GM19463 (cell line): ENCODE measurements around the gene PEF1.
A peak's percentile ranks its signal among the peaks of the same experiment; 100 is the strongest.

ENCODE experiments used
- ATAC-seq: cut with Tn5 transposase; IDR thresholded peaks from one replicate; pipeline ENCODE4 v1.9.1; 2021; ENCODE audit warnings: mild to moderate bottlenecking, moderate library complexity; ENCODE audit not compliant: unreplicated experiment

The PEF1 gene, protein sequence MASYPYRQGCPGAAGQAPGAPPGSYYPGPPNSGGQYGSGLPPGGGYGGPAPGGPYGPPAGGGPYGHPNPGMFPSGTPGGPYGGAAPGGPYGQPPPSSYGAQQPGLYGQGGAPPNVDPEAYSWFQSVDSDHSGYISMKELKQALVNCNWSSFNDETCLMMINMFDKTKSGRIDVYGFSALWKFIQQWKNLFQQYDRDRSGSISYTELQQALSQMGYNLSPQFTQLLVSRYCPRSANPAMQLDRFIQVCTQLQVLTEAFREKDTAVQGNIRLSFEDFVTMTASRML

DNA sequence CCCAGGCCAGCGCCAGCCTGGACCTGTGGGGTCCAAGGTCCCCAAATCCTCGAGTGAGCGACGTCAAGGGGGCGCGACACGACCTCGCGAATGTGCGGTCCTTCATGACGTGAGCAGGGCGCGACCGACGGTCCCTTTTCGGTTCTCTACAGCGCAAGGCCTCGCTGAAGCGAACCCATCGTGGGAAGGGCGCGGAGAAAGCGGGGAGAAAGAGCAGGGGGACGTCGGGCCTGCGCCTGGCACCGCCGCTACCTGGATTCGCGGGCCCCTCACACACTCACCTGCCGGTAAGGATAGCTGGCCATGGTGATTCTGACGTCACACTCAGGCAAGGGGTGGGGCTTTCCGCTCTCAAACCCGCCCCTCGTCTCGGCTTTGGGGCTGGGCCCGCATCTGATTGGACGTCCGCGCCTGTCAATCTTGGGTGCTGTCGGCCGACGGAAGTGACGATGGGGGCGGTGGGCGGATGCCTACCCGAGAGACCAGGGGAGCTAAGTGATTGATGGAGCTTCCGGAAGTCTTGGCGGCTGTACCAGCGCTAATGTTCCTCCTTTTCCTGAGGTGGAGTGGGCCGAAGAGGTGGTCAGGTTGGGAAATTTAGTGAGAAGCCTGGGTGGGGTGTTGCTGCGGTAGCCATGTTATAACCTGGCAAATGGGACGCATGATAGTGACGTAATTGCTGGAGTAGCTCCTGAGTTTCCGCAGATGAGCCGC is at the start of gene PEF1:
Gene PEF1, minus strand, starts transcription at position 317 of the 714 bp plus-strand sequence. Its CDS starts 12 bp downstream, at position 305.
- peak; percentile 89 for ATAC-seq

DNA sequence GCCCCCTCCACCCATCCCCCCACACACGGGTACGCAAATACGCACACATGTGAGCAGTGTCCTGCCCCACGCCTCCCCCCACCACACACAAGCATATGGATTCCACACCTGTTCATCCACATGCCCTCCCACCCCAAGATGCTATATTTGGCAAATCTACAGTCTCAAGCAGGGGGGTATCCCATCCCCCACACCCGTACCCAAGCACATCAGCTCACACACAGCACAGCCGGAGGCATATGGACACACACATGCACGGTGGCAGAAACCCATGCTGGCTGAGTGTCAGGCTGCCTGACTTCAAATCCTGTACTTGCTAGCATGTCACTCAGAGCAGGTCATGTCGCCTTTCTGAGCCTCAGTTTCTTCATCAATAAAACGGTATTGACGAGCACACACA is 48.6 kb upstream of the PEF1 start:
- ATAC-seq, result no peak

DNA sequence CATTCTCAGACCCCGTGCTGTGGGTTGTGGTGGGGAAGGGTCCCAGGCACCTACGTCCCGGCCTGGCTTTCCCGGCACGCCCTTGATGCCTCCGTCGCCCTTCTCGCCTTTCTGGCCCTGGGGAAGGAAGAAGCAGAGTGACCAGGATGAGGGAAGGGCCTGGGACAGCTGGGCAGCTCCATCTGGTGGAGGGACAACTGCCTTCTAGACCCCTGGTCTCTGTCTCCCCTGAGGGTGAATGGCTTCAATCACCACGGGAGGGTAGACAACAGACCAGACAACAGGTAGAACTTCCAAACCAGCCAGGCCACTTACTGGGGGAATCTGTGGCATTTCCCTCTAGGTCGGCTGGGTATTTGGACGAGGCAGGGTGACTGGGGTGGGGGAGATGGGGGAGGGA is 47.3 kb upstream of the PEF1 start:
- ATAC-seq, result no peak

DNA sequence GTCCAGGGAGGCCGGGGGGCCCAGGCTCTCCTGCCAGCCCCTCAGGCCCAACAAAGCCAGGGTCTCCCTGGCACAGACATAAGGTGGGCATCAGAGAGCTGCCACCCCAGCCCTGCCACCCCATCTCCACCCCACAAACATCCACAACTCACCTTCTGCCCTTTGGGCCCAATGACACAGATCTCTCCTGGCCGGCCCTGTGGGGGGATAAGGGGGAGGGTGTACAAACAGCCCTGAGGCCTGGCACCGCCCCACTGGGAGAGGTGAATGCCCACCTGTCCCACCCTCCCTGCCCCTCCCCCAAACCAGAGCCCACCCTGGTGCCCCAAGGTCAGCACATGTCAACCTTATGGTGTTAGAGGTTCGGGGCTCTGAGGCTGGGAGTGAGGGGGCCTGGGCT is 46.8 kb upstream of the PEF1 start:
- ATAC-seq, result no peak

GRCh38 chr1:31690921-31691320 is 46.2 kb upstream of the PEF1 start:
- ATAC-seq, result no peak

GRCh38 chr1:31689854-31690253 is 45.2 kb upstream of the PEF1 start:
- no peak for ATAC-seq

DNA sequence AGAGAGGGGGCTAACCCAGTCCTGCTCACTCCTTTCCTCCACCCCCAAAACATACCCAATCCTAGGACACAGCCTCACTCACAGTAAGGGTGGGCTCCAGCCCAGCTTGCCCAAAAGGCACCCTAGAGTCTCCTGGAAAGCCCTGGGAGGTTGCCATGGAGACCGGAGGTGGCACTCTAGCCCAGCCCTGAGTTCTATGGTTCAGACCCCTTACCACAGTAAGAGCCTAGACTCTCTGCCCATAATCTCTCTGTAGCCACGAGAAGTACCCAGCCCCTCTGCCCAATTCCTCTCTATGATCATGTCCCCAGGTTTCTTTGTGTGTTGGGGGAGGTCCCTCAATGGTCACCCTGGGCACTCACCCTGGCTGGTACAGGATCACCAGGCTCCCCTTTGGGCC is 44.7 kb upstream of the PEF1 start:
- no peak for ATAC-seq

DNA sequence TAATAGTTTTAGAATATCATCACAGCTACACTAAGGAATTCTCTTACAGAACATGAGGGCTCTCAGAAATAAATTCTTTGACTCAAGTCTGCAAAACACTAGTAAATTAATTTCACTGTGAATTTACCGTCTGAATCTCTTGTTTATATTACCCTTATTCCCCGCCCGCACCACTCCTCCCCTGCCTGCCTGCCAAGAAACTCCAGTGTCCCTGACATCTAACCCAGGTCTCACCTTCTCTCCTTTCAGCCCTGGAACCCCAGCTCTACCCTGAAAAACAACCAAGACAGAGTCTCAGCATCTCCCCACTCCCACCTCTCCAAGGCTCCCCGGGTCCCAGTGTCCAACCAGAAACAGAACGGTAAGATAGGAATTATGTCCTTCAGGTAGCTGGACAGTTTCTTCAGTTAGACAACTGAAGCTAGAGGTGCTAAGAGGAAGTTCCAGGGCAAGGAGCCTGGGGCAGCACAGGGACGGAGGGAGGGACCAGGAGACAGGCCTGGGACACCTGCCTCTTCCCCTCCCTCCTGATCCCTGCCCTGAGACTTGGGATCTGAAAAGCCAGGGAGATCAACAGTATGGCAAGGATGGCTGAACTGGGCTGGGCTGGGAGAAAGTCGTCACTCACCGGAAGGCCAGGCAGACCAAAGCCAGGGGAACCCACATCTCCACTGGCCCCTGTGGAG is 43.7 kb upstream of the PEF1 start:
- ATAC-seq, result no peak

GRCh38 chr1:31687601-31688000 is 42.9 kb upstream of the PEF1 start:
- no peak for ATAC-seq

- ATAC-seq, result no peak
Observed at GRCh38 chr1:31685795-31686194, 41.1 kb upstream of the PEF1 start.

DNA sequence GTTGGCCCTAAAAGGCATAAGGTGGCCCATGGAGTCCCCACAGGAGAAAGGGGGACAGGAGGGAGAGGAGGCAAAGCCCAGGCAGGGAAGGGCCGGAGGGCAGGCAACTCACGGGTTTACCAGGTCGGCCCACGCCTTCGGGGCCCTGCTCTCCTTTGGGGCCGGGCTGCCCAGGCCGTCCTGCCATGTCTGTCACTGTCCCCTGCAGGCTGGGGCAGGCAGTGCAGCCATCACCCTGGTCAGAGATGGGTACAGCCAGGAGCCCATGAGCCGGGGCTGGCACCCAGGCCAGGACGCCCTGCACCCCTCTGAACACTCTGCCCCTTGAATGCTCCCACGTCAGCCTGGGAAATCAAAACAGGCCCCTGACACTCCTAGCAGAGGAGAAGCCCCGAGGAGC is 39.3 kb upstream of the PEF1 start:
- ATAC-seq, result no peak

- ATAC-seq, result no peak
Observed at GRCh38 chr1:31681415-31681814, 36.7 kb upstream of the PEF1 start.

GRCh38 chr1:31679676-31680230 is 35.1 kb upstream of the PEF1 start:
- no peak for ATAC-seq

GRCh38 chr1:31679091-31679490 is 34.4 kb upstream of the PEF1 start:
- no peak for ATAC-seq

GRCh38 chr1:31678681-31679080 is 34.0 kb upstream of the PEF1 start:
- no peak for ATAC-seq

- ATAC-seq, result no peak
Observed at GRCh38 chr1:31677949-31678348, 33.3 kb upstream of the PEF1 start.

GRCh38 chr1:31677401-31677800 is 32.7 kb upstream of the PEF1 start:
- ATAC-seq, result no peak

- no peak for ATAC-seq
Observed at GRCh38 chr1:31675756-31676155, 31.1 kb upstream of the PEF1 start.

DNA sequence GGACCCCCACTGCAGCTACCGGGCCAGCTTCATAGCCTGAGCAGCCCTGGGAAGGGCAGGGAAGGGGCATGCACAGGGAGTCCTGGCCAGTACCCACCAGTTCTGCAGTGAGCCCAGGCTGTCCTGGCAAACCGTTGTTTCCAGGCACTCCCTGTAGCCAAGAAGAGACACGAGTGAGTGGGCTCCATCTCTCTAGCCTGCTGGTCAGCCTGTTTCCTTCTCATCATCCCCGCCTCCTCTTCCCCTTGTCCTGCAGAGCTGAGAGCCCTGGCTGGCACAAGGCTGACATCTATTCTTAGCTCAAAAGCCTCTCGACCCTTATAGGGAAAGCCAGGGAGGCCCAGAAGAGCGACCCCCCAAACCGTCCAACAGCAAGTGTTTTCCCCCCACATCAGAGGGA is 30.5 kb upstream of the PEF1 start:
- ATAC-seq, result no peak

- no peak for ATAC-seq
Observed at GRCh38 chr1:31674626-31675025, 29.9 kb upstream of the PEF1 start.

DNA sequence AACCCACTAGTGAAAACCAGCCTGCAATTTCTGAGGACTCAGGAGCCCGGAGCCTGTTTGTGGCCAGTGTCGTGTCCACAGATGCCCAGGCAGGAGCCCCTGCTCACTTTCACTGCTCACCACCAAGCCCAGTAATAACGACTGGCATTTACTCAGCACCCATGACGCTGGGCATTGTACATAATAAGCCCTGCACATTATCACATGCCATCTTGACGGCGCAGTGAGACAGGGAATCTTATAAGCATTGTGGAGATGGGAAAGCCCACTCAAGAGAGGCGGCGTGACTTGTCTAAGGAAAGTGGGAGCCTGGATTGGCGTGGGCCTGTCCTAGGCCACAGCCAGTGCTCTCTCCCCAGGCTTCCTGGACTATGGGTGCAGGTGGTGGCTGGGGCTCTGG is 28.8 kb upstream of the PEF1 start:
- no peak for ATAC-seq

GRCh38 chr1:31672986-31673385 is 28.3 kb upstream of the PEF1 start:
- ATAC-seq, result no peak
